NCI-H2196 (cell line): Measurements from ENCODE around the gene GLI2.

ENCODE experiments used
- DNase-seq: peaks from one replicate; lab custom pipeline; 2025; ENCODE audit not compliant: unreplicated experiment; lab: John Stamatoyannopoulos, UW

Gene GLI2

GRCh38 chr2:120737340-120738101 lies 1.9 kb downstream of the GLI2 start:
- DNase-seq: peak; percentile 41

- DNase-seq: no peak
These were observed 2.4 kb downstream of the GLI2 start for GRCh38 chr2:120738117-120738516.

GRCh38 chr2:120738786-120739437 lies 3.2 kb downstream of the GLI2 start:
- no peak for DNase-seq

GRCh38 chr2:120739438-120740090 lies 3.9 kb downstream of the GLI2 start:
- DNase-seq: no peak

- DNase-seq: no peak
These were observed 4.7 kb downstream of the GLI2 start for GRCh38 chr2:120740375-120740764.

GRCh38 chr2:120740765-120741524 lies 5.3 kb downstream of the GLI2 start:
- no peak for DNase-seq

- no peak for DNase-seq
These were observed 6.2 kb downstream of the GLI2 start for GRCh38 chr2:120741571-120742561.

GRCh38 chr2:120743657-120744056 lies 8.0 kb downstream of the GLI2 start:
- no peak for DNase-seq

- DNase-seq: no peak
These were observed 9.1 kb downstream of the GLI2 start for GRCh38 chr2:120744817-120745216.

- DNase-seq: no peak
These were observed 9.9 kb downstream of the GLI2 start for GRCh38 chr2:120745420-120746111.

- no peak for DNase-seq
These were observed 10.5 kb downstream of the GLI2 start for GRCh38 chr2:120746144-120746543.

- DNase-seq: no peak
These were observed 11.6 kb downstream of the GLI2 start for GRCh38 chr2:120747281-120747680.

GRCh38 chr2:120747706-120748105 lies 12.0 kb downstream of the GLI2 start:
- DNase-seq: no peak

GRCh38 chr2:120748310-120748709 lies 12.6 kb downstream of the GLI2 start:
- DNase-seq: no peak

- DNase-seq: no peak
These were observed 13.1 kb downstream of the GLI2 start for GRCh38 chr2:120748741-120749140.

GRCh38 chr2:120749506-120750431 lies 14.1 kb downstream of the GLI2 start:
- DNase-seq: no peak

- no peak for DNase-seq
These were observed 15.0 kb downstream of the GLI2 start for GRCh38 chr2:120750488-120751210.

GRCh38 chr2:120751553-120751952 lies 15.9 kb downstream of the GLI2 start:
- DNase-seq: no peak
